GM21447 (cell line): ENCODE data around the gene TNIP2.
A peak's percentile ranks its signal among the peaks of the same experiment; 100 is the strongest.
"Not testable (repeated sequence)": the region's sequence is repeated elsewhere in the genome, so short reads cannot be mapped to it uniquely, and the experiment has no call there.

Experiments used
- ATAC-seq: cut with Tn5 transposase; IDR thresholded peaks from one replicate; pipeline ENCODE4 v1.9.1; 2021; ENCODE audit not compliant: unreplicated experiment

TNIP2 gene

DNA sequence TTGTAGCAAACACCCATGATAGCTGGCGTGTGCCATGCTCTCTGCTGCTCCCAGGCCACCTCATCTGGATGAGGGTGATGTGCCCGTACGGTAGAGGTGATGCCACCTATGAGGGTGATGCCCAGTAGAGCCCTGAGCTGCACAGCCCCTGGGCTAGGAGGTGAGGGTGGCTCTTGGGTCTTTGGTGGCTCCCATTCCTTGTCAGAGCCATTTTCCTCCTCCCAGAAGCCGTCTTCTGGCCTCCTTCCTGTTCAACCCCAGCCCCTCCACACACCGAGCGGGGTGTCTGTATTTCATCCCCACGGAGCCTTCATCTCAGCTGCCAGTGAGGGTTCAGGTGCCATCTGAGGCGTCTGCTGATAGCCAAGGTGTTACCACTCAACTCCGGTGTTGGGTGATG is 12.0 kb upstream of the TNIP2 start:
- ATAC-seq = no peak

DNA sequence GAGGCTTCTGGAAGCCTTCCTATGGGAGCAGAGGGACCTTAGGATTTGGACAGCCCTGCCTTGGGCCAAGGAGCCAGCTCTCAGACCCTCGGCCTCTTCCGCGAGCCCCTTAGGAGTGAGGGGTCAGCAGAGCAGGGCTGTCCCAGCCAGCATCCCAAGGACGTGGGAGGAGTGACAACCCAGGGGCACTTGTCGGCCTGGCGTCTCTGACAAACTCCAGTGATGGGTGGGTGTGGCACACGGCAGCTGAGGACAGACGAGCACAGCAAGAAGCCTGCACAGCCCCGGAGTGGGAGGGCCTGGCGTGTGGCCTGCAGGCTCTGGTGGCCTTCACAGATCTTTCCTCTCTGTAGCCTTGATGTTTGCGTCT is 11.6 kb upstream of the TNIP2 start:
- no peak for ATAC-seq

DNA sequence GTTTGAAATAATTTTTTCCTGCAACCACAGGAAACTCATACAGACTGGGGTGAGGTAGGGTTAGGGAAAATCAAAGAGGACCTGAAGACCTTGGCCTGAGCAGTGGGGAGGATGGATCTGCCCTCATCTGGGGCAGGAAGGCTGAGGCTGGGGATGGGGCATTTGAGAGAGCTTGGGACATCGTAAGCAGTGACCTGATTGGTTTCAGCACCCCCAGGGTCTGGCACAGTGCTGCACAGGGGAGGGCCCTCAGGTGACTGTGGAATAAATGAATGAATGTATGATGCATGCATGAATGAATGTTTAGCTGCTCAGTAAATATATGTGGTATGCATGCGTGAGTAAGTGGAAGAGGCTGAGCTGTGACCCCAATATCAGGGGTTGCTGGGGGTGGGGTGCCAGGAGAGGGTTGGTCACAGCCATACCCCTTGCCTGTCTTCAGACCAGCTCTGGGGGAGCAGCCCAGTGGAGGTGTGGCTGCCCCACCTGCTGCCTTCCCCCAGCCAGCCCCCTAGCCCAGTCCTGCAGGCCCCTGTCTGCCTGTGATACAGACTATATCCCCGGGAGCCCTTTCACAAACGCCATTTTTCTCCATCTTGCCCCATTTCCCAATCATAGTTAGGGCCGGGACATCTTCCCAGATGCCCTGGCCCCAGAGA is 11.0 kb upstream of the TNIP2 start:
- no peak for ATAC-seq

DNA sequence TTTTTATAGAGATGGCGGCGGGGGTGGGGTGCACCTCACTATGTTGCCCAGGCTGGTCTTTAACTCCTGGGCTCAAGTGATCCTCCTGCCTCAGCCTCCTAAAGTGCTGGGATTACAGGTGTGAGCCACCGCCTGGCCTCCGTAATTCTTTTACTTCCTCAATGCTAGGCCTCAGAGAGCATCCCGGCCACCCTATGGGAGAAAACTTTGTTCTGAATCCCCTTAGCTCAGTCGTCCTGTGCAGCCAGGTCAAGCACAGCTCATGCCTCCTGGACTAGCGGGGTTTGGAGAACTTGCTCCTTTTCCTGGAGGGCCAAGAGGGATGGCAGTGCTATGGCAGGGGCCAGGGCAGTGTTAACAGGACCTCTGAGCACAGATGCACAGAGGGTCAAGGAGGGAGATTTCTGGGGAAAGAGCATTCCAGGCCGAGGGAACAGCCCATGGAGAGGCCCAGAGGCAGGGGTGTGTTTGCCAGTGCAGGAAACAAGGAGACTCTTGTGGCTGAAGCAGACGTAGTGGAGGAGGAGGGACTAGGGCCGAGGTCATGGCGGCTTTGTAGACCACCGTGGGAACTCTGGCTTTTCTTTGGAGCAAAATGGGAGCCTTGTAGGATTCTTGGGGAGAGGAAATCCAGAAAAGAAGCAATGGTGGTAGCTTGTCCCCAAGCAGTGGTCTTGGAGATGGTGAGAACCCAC is 9.8 kb upstream of the TNIP2 start:
- no peak for ATAC-seq

DNA sequence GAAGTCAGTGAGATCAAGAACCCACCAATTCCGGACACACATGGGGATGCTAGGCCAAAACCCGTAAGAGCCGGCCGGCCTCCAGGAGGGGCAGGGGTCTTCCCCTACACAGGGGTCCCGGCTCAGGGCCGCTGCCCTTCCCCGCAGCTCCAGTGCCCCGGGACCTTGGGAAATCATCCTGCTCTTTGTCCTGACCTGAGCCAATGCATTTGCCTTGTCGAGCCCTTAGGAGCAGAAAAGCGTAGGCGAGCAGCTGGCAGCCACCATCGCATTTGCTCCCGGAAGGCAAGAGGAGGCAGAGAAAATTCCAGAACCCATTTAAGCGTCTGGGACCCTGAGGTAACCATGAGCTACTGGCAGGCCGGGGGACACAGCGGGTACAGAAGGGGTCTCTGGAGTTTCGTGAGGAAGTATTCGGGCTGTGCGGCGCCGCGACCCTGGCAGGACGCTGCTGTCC is 7.4 kb upstream of the TNIP2 start:
- no peak for ATAC-seq

DNA sequence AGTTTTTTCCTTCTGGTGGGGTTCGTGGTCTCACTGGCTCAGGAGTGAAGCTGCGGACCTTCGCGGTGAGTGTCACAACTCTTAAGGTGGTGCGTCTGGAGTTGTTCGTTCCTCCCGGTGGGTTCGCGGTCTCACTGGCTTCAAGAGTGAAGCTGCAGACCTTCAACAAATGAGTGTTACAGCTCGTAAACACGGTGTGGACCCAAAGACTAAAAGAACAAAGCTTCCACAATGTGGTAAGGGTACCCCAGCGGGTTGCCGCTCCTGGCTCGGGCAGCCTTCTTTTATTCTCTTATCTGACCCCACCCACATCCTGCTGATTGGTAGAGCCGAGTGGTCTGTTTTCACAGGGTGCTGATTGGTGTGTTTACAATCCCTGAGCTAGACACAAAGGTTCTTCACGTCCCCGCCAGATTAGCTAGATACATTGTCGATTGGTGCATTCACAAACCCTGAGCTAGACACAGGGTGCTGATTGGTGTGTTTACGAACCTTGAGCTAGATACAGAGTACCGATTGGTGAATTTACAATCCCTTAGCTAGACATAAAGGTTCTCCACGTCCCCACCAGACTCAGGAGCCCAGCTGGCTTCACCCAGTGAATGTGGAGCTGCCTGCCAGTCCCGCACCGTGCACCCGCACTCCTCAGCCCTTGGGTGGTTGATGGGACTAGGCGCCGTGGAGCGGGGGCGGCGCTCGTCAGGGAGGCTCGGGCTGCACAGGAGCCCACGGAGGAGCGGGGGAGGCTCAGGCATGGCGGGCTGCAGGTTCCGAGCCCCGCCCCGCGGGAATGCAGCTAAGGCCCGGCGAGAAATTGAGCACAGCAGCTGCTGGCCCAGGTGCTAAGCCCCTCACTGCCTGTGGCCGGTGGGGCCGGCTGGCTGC is 6.6 kb upstream of the TNIP2 start:
- not testable (repeated sequence) for ATAC-seq

DNA sequence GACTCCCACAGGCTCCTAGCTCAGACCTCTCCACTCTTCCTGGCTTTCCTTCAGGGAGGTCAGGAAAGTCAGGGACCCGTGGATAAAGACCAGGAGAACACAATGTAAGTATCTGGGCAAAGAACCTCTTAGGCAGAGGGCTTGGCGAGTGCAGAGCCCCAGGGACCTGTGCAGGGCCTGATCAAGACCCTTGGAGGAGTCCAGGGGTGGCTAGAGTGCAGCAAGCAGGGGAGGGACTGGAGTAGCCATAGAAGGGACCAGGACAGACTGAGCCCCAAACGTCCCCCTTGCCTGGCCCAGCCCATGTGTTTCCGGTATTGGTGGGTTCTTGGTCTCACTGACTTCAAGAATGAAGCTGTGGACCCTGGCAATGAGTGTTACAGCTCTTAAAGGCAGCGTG is 5.9 kb upstream of the TNIP2 start:
- no peak for ATAC-seq

DNA sequence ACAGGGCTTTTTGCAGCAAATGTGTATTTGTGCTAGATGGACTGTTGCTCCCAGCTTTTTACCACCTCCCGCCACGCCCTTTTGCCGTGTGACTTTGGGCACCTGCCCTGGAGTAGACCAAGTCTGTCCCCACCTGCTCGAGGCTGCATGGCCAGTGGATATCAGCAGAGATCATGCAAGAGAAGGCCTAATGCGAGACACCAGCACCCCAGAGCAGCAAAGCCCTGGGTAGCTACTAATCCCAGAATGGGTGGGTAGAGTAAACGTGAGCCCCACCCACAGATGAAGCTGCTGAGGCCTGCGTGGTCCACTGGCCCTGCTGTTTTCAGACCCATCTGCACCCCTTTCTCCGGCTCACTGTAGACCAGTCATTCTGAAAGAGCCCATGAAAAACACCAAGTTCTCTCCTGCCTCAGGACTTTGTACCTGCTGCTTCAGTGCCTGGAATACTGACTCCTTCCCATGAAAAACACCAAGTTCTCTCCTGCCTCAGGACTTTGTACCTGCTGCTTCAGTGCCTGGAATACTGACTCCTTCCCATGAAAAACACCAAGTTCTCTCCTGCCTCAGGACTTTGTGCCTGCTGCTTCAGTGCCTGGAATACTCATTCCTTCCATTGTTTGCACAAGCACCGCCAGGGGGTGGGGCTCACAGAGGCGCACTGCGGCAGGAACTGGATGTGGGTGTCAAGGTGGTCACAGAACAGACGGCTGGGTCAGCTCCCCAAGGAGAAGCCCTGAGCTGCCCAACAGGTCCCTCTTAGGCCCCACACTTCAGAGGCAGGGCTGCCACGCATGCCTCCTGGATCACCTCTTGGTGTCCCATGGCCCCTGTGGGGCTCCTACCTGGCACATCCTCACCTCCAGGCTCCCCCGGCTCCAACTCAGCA is 5.1 kb upstream of the TNIP2 start:
- ATAC-seq = no peak

DNA sequence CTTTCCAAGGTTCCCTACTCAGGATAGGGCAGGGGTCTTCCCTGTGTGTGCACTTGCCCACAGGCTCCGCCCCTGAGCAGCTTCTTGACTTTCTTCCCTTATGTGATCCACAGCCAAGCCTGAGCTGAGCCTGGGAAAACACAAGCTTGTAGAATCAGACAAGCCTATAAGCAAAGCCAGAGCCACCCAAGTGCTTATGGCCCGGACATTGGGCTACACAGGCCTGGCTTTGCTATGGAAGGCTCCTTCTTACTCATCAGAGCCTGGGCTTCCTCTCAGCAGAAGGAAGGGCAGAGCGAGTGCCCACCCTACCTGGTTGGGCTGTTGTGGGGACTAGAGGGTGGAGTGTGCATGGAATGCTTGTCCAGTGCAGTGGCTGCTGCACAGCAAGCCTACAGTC is 1.3 kb upstream of the TNIP2 start:
- no peak for ATAC-seq

DNA sequence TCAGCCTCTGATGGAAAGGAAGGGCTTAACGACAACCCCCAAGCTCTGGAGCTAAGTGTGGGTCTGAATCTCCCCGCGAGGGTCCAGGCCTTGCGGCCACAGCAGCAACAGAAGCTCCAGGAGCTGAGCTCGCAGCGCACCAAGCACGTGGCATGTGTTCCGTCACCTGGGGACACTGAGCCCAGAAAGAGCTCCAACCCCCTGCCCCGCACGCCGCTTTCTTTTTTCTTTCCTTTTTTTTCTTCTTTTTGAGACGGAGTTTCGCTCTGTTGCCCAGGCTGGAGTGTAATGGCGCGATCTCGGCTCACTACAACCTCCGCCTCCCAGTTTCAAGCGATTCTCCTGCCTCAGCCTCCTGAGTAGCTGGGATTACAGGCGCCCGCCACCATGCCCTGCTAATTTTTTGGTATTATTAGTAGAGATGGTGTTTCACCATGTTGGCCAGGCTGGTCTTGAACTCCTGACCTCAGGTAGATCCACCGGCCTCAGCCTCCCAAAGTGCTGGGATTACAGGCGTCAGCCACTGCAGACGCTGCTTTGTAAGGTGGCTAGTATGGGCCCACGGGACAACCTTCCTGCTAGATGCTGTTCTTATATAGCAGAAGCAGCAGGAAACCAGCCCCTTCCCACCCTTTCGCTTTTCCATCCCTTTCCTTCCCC is 685 bp upstream of the TNIP2 start:
- ATAC-seq = no peak

DNA sequence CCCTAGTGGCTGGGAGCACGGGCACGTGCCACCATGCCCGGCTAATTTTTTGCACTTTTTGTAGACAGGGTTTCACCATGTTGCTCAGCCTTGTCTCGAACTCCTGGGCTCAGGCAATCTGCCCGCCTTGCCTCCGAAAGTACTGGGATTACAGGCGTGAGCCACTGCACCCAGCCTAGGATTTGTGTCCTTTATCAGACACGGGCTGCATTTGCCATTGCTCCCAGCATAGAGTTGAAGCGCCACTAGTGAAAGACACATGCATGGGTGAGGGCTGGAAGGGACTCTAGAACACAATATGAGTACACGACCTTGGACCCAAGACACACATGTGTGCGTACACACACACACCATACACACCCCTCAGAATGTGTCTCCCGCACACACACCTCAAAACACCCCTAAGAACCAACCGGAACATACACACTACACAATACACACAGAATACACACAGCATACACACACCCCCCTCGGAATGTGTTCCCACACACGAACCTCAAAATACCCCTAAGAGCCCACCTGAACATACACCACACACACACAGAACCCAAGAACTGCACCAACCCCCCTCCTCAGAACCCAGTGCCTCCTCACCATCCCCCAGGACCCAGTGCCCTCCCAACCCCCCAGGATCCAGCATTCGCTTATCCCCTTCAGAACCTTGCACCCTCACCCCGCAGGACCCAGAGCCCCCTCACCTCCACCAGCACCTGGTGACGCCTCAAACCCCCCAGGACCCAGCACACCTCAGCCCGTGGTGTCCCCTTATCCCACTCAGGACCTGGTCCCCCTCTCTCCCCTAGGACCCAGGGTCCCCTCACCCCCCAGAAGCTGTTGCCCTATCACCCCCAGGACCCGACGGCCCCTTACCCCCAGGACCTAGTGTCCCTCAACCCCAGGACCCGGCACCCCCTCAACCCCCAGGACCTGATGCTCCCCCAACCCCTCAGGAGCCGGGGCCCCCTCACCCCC is 1.0 kb downstream of the TNIP2 start:
- no peak for ATAC-seq

DNA sequence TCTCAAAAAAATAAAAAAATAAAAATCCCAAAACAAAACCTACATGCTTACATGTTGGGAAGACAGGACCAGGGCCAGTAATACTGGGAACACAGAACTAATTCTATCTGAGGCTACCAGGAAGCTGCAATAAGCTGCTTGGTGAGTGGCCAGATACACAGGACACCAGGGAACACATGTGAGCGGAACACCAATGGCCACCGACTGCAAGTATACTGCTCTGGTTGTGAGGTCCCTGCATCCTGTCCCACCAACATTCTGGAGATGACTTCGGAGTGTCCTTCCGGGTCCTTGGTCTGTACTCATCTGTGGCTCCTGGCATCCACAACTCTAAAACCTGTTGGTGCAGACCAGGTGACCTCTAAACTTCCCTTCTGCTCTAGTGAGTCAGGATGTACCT is 2.7 kb downstream of the TNIP2 start:
- no peak for ATAC-seq

DNA sequence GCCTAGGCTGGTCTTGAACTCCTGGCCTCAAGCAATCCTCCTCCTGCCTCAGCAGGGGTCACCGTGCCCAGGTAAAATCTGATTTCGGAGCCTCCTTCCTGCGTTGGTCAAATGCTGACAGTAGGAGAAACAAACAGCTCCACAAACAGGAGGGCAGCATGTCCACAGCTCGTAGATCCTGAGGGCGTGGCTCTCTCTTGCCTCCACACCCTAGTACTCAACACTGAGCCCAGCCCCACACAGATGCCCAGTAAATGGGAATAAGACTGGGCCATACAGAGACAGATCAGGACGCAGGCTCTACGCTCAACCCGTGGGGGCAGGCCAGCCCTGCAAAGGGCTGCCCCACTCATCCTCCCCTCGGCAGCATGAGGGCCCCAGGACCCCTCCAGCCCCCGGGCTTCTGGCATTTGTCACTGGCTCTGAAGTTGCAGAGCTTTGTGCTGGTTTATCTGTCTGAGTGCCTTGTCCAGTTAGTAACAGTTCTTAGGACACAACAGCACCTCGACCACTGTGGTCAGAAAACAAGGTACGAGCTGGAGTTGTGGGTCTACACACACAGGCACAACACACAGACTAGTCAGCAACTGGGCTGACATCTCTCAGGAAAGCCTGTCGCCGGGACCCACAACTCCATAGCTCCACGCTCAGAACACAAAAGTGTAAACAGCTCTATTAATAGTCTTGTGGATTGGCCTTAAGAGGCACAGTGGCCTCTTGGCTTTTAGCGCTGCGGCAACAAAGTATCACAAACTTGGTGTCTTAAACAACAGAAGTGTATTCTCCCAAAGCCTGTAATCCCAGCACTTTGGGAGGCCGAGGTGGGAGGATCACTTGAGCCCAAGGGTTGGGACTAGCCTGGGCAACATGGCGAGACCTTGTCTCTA is 5.2 kb downstream of the TNIP2 start:
- ATAC-seq = no peak

DNA sequence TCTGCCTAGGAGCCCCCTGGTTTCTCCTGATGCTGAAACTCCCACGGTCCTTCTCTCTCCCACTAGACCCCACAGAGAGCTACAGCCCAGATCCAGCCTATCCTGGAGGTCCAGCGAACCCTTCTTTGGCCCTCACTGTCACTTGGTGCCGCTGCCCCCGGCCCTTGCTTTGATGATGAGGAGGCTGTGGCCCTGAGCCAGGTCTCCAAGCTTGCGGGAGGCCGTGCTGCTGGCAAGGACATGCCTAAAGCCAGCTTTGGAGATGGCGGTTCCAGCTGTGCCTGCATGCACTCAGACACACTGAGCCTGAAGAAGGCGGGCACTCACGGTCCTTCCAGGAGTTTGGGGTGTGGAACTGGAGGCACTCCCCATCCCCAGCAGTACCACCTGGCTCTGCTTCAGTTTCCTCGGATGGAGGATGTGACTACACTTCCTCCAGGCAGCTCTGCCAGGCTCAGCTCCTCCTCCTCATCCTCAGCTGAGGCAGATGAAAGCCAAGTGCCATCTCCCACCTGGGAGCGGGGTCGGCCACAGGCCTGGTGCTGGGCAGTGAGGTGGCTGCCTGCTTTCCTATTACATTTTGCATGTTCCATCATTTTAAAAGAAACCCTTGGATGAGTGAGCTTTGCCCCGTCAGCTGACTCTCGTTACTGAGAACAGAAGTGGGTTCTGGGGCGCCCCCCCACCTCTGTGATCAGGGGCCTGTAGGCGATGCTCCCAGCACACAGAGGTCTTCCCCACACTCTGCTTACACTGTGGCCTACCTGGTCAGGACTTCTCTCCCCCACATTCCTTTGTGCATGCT is 9.0 kb downstream of the TNIP2 start:
- ATAC-seq = no peak

DNA sequence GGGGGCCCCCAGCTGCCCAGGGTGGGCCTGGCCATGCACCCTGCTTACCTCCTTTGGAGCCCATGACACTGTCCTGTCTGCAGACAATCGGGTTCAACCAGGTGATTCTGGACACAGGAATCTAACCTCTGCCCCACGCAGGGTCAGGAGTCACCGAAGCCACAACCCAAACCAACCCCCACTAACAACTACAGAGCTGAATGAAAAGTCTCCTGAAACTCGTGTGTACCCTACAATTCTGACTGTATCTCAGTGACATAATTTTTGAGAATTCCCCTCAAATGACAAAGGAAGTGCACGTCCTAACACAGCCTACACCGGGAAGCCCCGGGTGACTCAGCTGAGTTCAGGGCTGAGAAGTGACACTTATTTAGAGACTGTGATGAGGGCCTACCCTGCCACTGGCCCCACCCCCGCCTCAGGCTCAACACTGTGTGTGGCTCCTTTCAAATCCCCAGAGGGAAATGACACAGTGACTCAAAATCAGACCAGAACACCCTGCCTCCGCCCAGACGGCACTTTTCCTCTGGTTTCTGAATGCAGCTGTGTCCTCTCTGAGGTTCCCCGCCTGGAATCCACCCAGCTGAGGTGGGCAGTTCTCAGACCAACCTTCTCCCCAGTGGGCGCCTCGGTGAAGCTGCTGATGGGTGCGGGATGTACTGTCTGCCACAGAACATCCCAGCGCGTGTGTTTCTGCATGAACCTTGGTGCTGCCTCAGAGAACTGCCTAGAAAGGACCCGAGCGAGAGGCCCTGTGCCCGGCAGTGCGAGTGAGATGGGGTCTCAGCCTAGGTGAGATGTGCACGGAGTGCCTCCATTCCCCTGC is 9.9 kb downstream of the TNIP2 start:
- ATAC-seq = peak; percentile 85

DNA sequence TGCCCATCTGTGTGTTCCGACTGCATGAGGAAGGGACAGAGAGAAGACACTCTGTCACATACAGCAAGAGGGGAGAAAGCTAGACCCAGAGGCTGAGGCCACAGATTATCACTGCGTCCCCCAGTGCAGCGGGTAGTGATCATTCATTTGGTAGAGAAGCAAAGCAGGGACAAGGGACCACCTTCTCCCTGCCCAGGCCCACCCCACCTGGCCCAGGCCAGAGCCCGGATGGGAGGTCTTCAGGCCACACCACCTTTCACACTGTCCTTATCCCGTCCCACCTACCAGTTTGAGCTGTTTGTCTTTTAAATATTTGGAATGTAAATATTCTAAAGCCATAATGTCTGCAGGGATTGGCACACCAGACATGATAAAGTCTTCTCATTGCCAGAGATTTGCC is 10.6 kb downstream of the TNIP2 start:
- ATAC-seq = no peak
